OCI-LY7 (cell line): Measurements from ENCODE around the gene LAMA3.

Source experiments
- EZH2phosphoT487 ChIP-seq: fragments of 200-600 bp; sonication (generic); IDR thresholded peaks from 2 replicates; pipeline ENCODE4 v1.6.1; 2018; ENCODE audit warnings: low read depth, borderline replicate concordance, mild to moderate bottlenecking, mixed run types, antibody characterized with exemption, low read length, moderate library complexity, mixed read lengths
- TF ChIP-seq, protein P1 (sequence below): fragments of 200-600 bp; sonication (generic); conservative IDR thresholded peaks from 2 replicates; pipeline ENCODE4 v1.5.1; 2014; ENCODE audit warnings: mild to moderate bottlenecking, antibody characterized with exemption, low read length, moderate library complexity, mixed read lengths

DNA sequence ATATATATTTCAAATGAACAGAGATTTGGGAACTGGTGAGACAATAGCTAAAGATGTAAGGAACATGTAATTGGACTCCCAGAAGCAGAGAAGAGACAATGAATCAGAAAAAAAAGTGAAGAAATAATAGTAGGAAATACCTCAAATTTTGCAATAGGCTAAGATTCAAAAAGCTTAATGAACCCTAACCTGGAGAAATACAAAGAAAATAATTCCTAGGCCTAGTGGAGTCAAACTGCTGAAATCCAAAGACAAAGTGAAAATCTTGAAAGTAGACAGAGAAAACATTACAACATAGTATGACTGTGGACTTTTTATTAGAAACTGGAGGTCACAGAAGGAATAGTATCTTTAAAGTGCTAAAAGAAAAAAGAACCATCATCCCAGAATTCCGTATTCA is 76.7 kb downstream of the LAMA3 start:
- no peak for TF ChIP-seq EZH2phosphoT487
- TF ChIP-seq, protein P1, sequence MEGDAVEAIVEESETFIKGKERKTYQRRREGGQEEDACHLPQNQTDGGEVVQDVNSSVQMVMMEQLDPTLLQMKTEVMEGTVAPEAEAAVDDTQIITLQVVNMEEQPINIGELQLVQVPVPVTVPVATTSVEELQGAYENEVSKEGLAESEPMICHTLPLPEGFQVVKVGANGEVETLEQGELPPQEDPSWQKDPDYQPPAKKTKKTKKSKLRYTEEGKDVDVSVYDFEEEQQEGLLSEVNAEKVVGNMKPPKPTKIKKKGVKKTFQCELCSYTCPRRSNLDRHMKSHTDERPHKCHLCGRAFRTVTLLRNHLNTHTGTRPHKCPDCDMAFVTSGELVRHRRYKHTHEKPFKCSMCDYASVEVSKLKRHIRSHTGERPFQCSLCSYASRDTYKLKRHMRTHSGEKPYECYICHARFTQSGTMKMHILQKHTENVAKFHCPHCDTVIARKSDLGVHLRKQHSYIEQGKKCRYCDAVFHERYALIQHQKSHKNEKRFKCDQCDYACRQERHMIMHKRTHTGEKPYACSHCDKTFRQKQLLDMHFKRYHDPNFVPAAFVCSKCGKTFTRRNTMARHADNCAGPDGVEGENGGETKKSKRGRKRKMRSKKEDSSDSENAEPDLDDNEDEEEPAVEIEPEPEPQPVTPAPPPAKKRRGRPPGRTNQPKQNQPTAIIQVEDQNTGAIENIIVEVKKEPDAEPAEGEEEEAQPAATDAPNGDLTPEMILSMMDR: no peak
